ENCODE data around the gene SLCO3A1.

Gene SLCO3A1

DNA sequence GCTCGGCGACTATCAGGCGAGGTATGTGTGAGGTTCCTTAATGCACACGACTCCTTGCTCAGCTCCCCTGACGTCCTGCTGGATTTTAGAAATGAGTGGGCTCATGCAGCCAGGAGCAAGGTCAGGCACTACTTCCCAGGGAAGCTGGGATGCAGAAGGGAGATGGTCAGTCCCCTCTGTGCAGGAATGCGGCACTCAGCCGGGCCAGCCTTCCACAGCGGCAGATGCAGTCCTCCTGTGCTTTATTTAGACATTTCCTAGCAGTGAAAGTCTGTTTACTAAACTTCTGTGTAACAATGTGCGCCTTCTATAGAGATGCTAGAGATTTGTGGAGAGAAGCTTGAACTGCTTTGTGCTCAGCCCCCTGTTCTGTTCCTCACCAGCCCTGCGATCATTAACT, 252.1 kb downstream of the SLCO3A1 start:
- Mint-ChIP-seq H3K27ac (no peak overlapping the region), H3K4me1 (peaks cover 20% of the 10 kb centered on the region), H3K9me3 (no peaks in the 10 kb centered on the region), H3K4me3 (no peak overlapping the region), H3K36me3 (no peaks in the 10 kb centered on the region), H3K27me3 (no peaks in the 10 kb centered on the region)
- ATAC-seq, result no peak

DNA sequence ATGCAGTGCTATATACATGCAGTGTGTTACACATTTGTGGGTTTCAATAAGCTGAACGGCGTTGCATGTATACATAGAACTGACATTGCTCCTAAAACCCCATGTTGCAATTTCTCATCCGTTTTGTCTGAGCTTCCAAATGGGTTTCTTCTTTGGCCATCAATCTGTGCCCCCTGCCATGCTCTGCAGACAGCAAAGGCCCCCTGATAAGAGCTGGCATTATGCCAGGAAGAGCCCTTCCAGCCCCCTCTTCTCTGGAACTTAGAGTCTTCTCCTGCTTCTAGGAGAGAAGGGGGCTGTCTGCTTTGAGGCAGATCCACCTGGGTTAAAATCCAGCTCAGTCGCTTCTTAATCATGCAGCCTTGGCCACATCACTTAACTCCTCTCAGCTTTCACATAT, 254.0 kb downstream of the SLCO3A1 start:
- Mint-ChIP-seq H3K4me1 (peaks cover 7% of the 10 kb centered on the region), H3K9me3 (no peaks in the 10 kb centered on the region), H3K27ac (no peak overlapping the region), H3K36me3 (no peaks in the 10 kb centered on the region), H3K4me3 (no peak overlapping the region), H3K27me3 (no peaks in the 10 kb centered on the region)
- no peak for ATAC-seq

DNA sequence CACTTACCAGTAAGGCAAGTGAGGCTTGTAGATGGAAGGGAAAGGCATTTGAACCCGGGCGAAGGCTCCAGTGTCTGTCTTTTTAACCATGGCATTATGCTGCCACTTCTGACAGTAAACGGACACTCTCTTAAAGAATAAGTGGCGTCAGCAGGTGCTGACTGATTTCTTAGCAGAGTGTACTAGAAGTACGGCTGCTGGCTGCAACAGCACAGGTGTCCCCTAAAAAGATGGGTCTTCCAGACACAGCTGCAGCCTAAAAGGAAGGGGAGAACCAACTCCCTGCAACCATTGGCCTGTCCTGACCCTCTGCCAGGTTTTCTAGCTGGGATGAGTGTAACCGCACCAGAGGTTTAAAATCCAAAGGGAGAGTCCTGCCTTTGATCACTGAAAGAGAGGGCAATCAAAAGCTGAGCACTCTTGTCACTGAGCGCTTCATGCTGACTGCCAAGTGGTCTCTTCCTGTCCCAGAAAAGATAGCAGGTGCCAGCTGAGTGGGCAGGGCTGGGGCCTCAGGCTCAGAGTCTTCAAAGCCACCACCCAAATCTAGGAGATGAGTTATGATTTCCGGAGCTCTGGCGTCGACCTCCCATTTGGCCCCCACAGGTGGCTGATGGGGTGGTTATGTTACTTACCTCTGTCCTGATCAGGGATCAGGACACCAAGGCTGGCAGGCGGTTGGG, 255.8 kb downstream of the SLCO3A1 start:
- no peak overlapping the region for H3K27ac Mint-ChIP-seq
- H3K36me3 Mint-ChIP-seq, result no peaks in the 10 kb centered on the region
- no peak overlapping the region for H3K4me3 Mint-ChIP-seq
- no peaks in the 10 kb centered on the region for H3K4me1 Mint-ChIP-seq
- no peaks in the 10 kb centered on the region for H3K9me3 Mint-ChIP-seq
- no peak for ATAC-seq
- H3K27me3 Mint-ChIP-seq, result no peaks in the 10 kb centered on the region

DNA sequence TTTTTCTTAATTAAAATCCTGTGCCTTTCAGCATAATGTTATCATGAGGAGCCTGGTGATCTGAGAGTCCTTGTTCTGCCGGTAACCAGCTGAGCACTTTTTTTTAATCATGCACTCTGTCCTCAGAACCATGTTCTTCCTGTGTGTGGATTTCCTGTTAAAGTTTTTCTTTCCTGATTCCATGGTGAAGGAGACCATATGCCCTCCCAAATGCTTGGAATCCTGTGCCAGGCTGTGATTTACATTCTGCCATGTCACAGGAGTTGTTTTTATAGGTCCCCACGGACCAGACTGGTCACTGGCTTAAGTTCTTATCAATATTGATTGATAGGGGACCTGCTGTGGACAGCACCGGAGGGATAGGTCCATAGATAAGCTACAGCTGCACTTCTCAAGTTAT, 257.8 kb downstream of the SLCO3A1 start:
- ATAC-seq, result no peak
- H3K4me3 Mint-ChIP-seq, result no peak overlapping the region
- no peaks in the 10 kb centered on the region for H3K9me3 Mint-ChIP-seq
- H3K36me3 Mint-ChIP-seq, result no peaks in the 10 kb centered on the region
- no peaks in the 10 kb centered on the region for H3K4me1 Mint-ChIP-seq
- H3K27ac Mint-ChIP-seq, result no peak overlapping the region
- no peaks in the 10 kb centered on the region for H3K27me3 Mint-ChIP-seq

DNA sequence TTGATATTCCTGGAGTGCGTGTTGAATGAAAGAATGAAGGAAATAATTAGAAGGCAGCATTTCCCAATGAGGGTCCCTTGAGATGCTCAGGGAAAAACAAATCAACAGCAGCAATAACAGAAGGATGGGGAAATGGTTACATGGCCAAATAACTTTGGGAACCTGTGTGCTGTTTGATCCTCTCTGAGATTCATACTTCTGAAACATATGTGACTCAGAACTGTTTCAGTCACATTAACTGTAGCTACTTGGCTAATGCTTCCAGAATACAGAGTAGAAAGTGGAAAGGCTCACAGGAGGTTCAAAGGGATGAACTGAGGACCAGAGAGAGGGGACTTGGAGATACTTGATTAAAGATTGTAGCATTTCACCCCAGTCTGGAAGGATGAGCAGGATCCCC, 258.2 kb downstream of the SLCO3A1 start:
- ATAC-seq, result no peak
- Mint-ChIP-seq H3K27ac (no peak overlapping the region), H3K4me1 (no peaks in the 10 kb centered on the region), H3K36me3 (no peaks in the 10 kb centered on the region), H3K9me3 (no peaks in the 10 kb centered on the region), H3K4me3 (no peak overlapping the region), H3K27me3 (no peaks in the 10 kb centered on the region)

DNA sequence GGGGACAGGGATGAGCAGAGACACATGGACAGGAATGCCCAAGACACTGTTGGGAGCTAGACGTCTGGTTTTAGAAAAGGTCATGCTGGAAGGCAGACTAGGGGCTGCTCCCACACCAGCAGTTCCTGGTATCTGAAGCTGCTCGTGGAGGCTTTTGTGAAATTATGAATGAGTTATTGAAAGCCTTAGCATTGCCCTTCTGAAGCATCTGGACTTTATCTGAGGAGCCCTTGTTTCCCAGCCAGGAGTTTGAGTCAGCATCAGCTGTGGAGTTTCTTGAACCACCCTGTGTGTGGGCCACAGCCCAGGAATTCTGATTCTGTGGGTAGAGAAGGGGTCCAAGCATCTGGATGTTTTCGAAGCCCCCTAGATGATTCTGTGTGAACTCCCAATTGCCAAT, 258.7 kb downstream of the SLCO3A1 start:
- H3K9me3 Mint-ChIP-seq, result no peaks in the 10 kb centered on the region
- no peak for ATAC-seq
- H3K4me1 Mint-ChIP-seq, result no peaks in the 10 kb centered on the region
- no peak overlapping the region for H3K27ac Mint-ChIP-seq
- no peak overlapping the region for H3K4me3 Mint-ChIP-seq
- no peaks in the 10 kb centered on the region for H3K27me3 Mint-ChIP-seq
- no peaks in the 10 kb centered on the region for H3K36me3 Mint-ChIP-seq

DNA sequence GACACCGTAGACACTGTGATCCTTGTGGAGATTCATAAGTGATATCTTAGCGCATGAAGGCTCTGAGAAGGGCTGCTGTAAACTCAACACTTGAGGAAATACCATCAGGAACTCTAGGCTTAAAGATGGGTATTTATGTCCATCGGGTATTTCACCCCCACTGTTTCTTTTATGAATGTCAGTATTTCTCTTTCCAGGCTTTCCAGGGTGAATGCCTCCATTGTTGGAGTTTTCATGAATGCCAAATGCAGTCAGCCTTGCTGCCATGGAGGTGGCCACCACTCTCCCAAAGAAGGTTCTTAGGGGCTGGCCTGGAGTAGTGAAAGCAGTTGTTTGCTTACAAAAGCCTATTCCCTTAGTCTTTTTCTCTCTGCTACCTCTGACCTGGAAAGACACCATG, 259.2 kb downstream of the SLCO3A1 start:
- H3K4me3 Mint-ChIP-seq, result no peak overlapping the region

DNA sequence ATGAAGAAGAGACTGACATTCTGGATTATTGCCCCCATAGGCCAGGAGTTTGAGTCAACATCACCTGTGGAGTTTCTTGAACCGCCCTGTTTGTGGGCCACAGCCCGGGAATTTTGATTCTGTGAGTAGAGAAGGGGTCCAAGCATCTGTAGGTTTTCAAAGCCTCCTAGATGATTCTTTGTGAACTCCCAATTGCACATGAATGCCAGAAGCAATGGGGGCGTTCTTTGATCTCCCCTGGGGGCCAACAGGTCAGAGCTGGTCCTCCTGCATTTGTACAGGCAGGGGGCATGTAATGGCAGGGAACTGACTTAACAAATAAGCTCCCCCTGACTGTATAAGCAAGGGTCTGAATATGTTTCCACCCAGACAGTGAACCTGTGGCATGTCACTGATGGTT, 260.3 kb downstream of the SLCO3A1 start:
- no peaks in the 10 kb centered on the region for H3K36me3 Mint-ChIP-seq
- ATAC-seq, result no peak
- no peaks in the 10 kb centered on the region for H3K27me3 Mint-ChIP-seq
- no peaks in the 10 kb centered on the region for H3K9me3 Mint-ChIP-seq
- no peak overlapping the region for H3K27ac Mint-ChIP-seq
- H3K4me1 Mint-ChIP-seq, result no peaks in the 10 kb centered on the region
- no peak overlapping the region for H3K4me3 Mint-ChIP-seq

More for the DNA sequence above, 259.2 kb downstream of the SLCO3A1 start:
- Mint-ChIP-seq H3K27me3 (no peaks in the 10 kb centered on the region), H3K36me3 (no peaks in the 10 kb centered on the region), H3K4me1 (no peaks in the 10 kb centered on the region), H3K27ac (no peak overlapping the region), H3K9me3 (no peaks in the 10 kb centered on the region)
- ATAC-seq, result no peak

DNA sequence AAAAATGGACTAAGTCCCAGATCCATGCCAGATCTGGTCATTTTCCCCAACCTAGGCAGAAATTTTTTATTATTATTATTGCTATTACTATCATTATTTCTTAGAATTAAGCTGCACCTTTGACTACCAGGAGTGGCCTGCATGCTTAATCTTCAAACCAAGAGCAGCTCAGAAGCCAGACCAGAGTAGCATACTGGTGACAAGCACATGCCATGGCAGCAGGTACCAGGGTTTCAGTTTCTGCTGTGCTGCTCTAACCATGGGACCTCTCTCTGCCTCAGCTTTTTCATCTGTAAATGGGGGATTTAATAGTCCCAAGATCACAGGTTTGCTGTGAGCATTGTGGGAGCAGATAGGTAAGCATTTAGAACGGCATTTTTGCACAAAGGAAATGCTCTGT, 262.3 kb downstream of the SLCO3A1 start:
- Mint-ChIP-seq H3K36me3 (no peaks in the 10 kb centered on the region), H3K4me3 (no peak overlapping the region), H3K27me3 (peaks cover 6% of the 10 kb centered on the region), H3K4me1 (no peaks in the 10 kb centered on the region), H3K9me3 (no peaks in the 10 kb centered on the region), H3K27ac (no peak overlapping the region)
- ATAC-seq, result no peak

DNA sequence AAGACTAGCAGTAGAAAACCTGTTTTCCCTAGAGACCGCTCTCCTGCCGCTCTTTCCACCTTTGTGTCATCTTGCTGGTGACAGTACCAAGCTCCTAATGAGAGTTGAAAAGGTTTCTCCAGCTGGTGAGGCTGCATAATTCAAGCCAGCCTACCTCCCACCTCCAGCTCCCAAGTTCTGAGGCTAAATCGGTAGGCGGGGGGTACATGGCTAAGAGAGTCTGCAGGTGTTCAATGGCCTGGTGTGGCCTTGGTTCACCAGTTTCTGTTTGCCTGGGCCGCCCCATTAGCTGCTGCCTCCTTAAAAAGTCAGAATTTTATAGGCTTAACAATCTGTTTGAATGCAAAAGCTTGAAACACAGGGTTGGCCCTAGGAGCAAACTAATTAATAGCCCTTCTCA, 262.8 kb downstream of the SLCO3A1 start:
- Mint-ChIP-seq H3K9me3 (peaks cover under 1% of the 10 kb centered on the region), H3K27me3 (peaks cover 11% of the 10 kb centered on the region), H3K4me1 (no peaks in the 10 kb centered on the region), H3K36me3 (no peaks in the 10 kb centered on the region), H3K27ac (no peak overlapping the region), H3K4me3 (no peak overlapping the region)
- no peak for ATAC-seq

DNA sequence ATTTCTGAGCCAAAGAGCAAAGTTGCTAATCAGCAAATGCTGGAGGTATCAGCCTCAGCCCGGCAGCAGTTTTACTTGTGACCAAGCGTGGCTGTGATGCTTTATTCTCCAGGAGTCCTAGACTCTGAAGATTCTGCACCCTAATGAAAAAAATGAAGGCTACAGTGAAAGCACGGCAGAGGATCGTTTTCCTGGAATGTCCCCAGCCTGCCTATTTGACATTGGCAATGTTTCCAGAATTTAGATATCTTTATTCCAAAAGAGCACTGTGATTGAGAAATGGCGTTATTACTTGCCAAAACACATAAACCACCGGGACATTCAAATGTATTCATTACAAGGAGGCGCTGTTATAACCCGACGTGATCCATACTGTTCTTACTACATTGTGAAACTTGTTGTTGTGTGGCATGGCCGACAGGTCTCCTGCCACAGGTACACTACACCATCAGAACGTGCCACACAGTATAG, 263.8 kb downstream of the SLCO3A1 start:
- Mint-ChIP-seq H3K4me1 (no peaks in the 10 kb centered on the region), H3K27me3 (peaks cover 19% of the 10 kb centered on the region), H3K4me3 (no peak overlapping the region), H3K27ac (no peak overlapping the region), H3K9me3 (peaks cover 5% of the 10 kb centered on the region), H3K36me3 (no peaks in the 10 kb centered on the region)
- ATAC-seq, result no peak

DNA sequence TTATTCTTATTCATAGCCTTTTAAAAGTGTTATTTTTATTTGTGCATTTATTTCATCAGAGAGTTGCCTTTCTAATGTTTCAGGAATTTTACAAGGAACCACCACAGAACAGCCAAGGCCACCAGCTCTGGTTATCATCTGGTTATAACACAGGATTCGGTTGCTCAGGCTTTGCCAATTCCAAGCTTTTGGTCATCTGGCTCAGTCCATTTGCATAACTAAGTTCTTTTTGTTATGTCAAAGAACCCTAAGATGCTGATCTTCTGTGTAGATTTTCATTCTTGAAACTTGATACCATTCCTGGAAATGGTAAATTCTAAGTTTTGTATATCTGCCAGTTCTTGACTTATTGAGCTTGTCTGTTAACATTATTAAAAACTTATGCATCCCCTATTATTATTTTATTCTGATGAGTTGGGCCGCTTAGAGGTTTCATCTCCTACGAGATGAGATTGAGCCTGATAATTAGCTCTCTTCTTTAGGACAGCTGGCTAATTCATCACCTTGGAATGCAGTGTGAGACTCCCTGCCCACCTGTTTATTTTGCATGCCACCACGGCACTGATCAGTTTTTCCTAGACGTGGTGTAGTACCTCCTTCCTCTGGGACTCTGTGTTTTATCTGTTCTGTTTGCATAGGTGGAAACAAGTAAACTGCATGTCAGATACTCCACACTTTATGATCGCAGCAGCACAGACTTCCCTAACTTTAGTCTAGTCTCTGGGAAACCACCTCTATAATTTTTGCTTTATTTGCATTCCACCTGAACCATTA, 264.8 kb downstream of the SLCO3A1 start:
- no peaks in the 10 kb centered on the region for H3K36me3 Mint-ChIP-seq
- H3K4me1 Mint-ChIP-seq, result no peaks in the 10 kb centered on the region

DNA sequence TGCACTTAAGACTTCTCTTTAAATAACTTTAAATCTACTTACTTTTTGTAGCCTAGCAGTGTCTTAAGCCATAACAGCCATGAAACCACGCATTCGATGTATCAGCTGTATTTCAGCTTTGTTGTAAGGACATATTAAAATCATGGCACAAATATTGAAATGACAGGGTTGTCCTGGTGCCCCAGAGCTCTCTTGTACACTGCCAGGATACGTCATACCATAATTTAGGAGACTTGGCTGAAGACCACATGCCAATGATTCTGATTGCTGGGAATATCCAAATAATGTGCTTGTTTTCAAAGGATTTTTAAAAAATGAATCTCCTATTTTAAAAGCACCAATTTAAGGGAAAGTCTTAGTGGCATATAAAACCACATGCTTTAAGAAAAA, 265.4 kb downstream of the SLCO3A1 start:
- no peaks in the 10 kb centered on the region for H3K4me1 Mint-ChIP-seq
- peaks cover 19% of the 10 kb centered on the region for H3K27me3 Mint-ChIP-seq
- no peaks in the 10 kb centered on the region for H3K36me3 Mint-ChIP-seq
- H3K4me3 Mint-ChIP-seq, result no peak overlapping the region
- ATAC-seq, result no peak
- H3K9me3 Mint-ChIP-seq, result peaks cover 5% of the 10 kb centered on the region
- no peak overlapping the region for H3K27ac Mint-ChIP-seq

More for the DNA sequence above, 264.8 kb downstream of the SLCO3A1 start:
- H3K27ac Mint-ChIP-seq, result no peak overlapping the region
- no peak for ATAC-seq
- H3K27me3 Mint-ChIP-seq, result peaks cover 19% of the 10 kb centered on the region
- H3K4me3 Mint-ChIP-seq, result no peak overlapping the region
- H3K9me3 Mint-ChIP-seq, result peaks cover 5% of the 10 kb centered on the region

DNA sequence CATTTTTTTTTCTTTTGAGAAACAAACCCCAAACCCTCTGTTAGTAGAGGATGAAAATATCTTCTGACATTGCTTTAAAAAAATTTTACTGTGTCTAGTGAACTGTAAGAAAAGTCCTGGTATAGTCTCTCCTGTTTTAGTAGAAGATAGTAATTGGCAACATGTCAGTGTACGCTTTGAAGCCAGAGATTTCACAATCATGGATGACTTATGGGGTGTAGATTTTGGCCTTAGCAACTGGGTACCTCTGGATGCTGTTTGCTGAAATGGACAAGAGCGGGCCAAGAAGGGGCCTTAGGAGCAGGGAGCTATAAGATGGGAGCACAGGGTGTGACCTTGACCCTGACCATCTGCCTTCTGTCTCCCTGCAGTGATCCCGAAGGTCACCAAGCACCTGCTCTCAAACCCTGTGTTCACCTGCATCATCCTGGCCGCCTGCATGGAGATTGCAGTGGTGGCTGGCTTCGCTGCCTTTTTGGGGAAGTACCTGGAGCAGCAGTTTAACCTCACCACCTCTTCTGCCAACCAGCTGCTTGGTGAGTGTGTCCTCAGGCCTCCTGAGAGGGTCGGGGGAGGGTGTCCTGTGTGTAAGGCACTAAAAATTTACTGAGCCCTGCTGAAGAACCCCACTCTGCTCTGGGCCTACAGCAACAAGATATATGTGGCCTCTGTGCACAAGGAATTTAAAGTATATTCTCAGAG, 266.7 kb downstream of the SLCO3A1 start:
- H3K27ac Mint-ChIP-seq, result no peak overlapping the region
- ATAC-seq, result no peak
- peaks cover 19% of the 10 kb centered on the region for H3K27me3 Mint-ChIP-seq
- no peak overlapping the region for H3K4me3 Mint-ChIP-seq
- H3K9me3 Mint-ChIP-seq, result peaks cover 5% of the 10 kb centered on the region
- H3K4me1 Mint-ChIP-seq, result no peaks in the 10 kb centered on the region
- no peaks in the 10 kb centered on the region for H3K36me3 Mint-ChIP-seq

DNA sequence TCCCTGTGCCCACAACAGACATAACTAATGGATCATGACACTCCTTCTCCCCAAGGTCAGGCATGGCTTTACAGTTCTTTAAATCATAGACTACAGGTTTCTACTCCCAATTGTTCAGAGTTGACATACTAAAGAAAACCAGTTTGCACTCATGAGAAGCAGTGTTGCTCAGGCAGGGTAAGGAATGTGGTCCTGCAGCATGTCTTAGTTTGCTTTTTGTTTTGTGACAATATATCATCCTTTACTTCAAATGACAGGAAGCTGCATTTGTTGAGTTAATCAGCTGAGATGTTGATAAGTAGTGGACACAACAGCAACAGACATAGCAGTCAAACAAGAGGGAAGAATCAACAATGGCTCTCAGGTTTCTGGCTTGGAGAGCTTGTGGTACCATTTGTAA, 267.5 kb downstream of the SLCO3A1 start:
- H3K4me1 Mint-ChIP-seq, result no peaks in the 10 kb centered on the region
- H3K9me3 Mint-ChIP-seq, result peaks cover 5% of the 10 kb centered on the region
- H3K27me3 Mint-ChIP-seq, result peaks cover 19% of the 10 kb centered on the region
- H3K27ac Mint-ChIP-seq, result no peak overlapping the region
- H3K36me3 Mint-ChIP-seq, result no peaks in the 10 kb centered on the region
- ATAC-seq, result no peak
- H3K4me3 Mint-ChIP-seq, result no peak overlapping the region

DNA sequence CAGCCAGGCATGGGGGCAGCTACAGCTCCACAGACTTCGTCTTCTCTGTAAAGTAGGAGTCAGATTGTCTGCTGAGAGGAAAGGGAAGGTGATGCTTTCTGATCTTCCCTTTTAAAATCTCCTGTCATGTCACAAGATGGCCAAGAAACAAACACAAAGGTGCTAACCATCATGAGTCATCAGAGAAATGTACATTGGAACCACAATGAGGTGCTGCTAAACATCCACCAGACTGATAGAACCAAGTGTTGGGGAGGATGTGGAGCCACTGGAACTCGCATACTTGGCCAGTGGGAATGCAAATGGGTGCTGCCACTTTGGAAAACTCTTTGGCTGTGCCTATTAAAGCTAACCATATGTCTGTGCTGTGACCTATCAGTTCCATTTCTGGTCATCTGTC, 268.8 kb downstream of the SLCO3A1 start:
- Mint-ChIP-seq H3K4me3 (no peak overlapping the region), H3K27me3 (peaks cover 19% of the 10 kb centered on the region), H3K4me1 (no peaks in the 10 kb centered on the region), H3K27ac (no peak overlapping the region), H3K36me3 (no peaks in the 10 kb centered on the region), H3K9me3 (peaks cover 5% of the 10 kb centered on the region)
- ATAC-seq, result no peak

Data from stimulated activated memory B cell treated with anti-CD40 and anti-IgM and Interleukin-4, amounts not matched to agents 10 μg/mL and 1 μg/mL and 100 μg/mL, for 72 hours (primary cell).